K562 (cell line): Measurements from ENCODE around the gene UPK3A. TPM values are rescaled to one million over a fixed set of nuclear protein-coding genes. Genes with fewer than 3 reads are reported as not detected.

ENCODE experiments used
- ATAC-seq: fragments of 200-7000 bp; cut with Tn5 transposase; 3 replicates; pipeline ENCODE4 v1.9.1; 2020; ENCODE audit warnings: moderate library complexity
- BruUV-seq: library from RNA; stranded (reverse); fragments of 400-500 nt; replicated peaks from 2 replicates; lab custom pipeline; 2021; lab: Mats Ljungman, UMichigan
- CTCF ChIA-PET: fragments of 300-600 bp; formaldehyde crosslinking; extraction: SDS; loops from one replicate; lab custom pipeline; 2021; ENCODE audit warnings: low intra/inter-chr PET ratio; lab: Yijun Ruan, JAX
- POLR2A ChIA-PET: fragments of 300-600, 350-650 bp; sonication (Branson Sonifier 250); formaldehyde crosslinking; extraction: SDS; loops from one replicate; lab custom pipeline; 2021; ENCODE audit warnings: antibody characterized with exemption, inconsistent platforms; lab: Yijun Ruan, JAX
- DNase-seq, 4 experiments: peaks; one replicate each; pipeline versions ENCODE4 v3.0.0 to v3.0.0-alpha.2; 2011 to 2018; ENCODE audit warnings: low spot score in 3 of 4, mixed read lengths in 3 of 4; ENCODE audit errors: extremely low read depth in 1 of 4
- FAIRE-seq: peaks from 2 replicates; lab custom pipeline; 2011; peaks lifted over from hg19 to GRCh38; lab: Jason Lieb, UNC
- H2AFZ ChIP-seq: 2 replicates; pipeline ENCODE4 v1.6.0; 2011; ENCODE audit warnings: low read depth, low read length, control low read depth, inconsistent platforms
- H3K27ac ChIP-seq: fragments of 200-600 bp; 3 replicates; pipeline ENCODE4 v1.8.0; 2011; ENCODE audit warnings: low read depth, mild to moderate bottlenecking, control low read depth, inconsistent platforms, low read length, moderate library complexity, mixed read lengths; ENCODE audit errors: extremely low read depth
- H3K27me3 ChIP-seq, 2 experiments: fragments of 300-600 bp in 1 of 2; 2 replicates in 1 of 2; 3 replicates in 1 of 2; pipeline versions ENCODE4 v1.6.0 to v1.8.0; 2011; ENCODE audit warnings: inconsistent platforms in 2 of 2, low read length in 2 of 2, mild to moderate bottlenecking in 1 of 2, mixed read lengths in 1 of 2, moderate library complexity in 1 of 2; ENCODE audit not compliant: control insufficient read depth in 2 of 2, insufficient read depth in 2 of 2
- H3K36me3 ChIP-seq: fragments of 300-600 bp; 3 replicates; pipeline ENCODE4 v1.8.0; 2011; ENCODE audit warnings: mild to moderate bottlenecking, low read length, inconsistent platforms; ENCODE audit not compliant: control insufficient read depth, insufficient read depth
- H3K4me1 ChIP-seq, 2 experiments: fragments of 200-600 bp in 1 of 2; replicated peaks in 1 of 2; 2 replicates in 1 of 2; 3 replicates in 1 of 2; pipeline versions ENCODE4 v1.5.1 to v1.8.0; 2011; ENCODE audit warnings: inconsistent platforms in 2 of 2, low read length in 2 of 2, mild to moderate bottlenecking in 1 of 2, mixed read lengths in 1 of 2, moderate library complexity in 1 of 2; ENCODE audit not compliant: control insufficient read depth in 2 of 2, insufficient read depth in 2 of 2
- H3K4me2 ChIP-seq: 2 replicates; pipeline ENCODE4 v1.6.1; 2011; ENCODE audit warnings: low read length, control low read depth, inconsistent platforms, mixed read lengths; ENCODE audit not compliant: insufficient read depth
- H3K4me3 ChIP-seq: fragments of 200-600 bp; sonication (generic), shearing (Covaris generic); 2 replicates; pipeline ENCODE4 v1.5.1; 2016; ENCODE audit warnings: control low read depth, inconsistent platforms
- H3K79me2 ChIP-seq: fragments of 200-600 bp; 3 replicates; pipeline ENCODE4 v1.8.0; 2011; ENCODE audit warnings: low read length, inconsistent platforms; ENCODE audit not compliant: control insufficient read depth, insufficient read depth
- H3K9ac ChIP-seq, 2 experiments: 2 replicates each; pipeline versions ENCODE4 v1.6.0 to v1.6.1; 2011; ENCODE audit warnings: low read depth in 2 of 2, low read length in 2 of 2, control low read depth in 1 of 2, inconsistent platforms in 1 of 2, mild to moderate bottlenecking in 1 of 2, mixed read lengths in 1 of 2; ENCODE audit not compliant: insufficient read depth in 1 of 2
- H3K9me1 ChIP-seq: one replicate; pipeline ENCODE4 v1.6.0; 2011; ENCODE audit warnings: inconsistent platforms, mild to moderate bottlenecking, low read length, moderate library complexity; ENCODE audit not compliant: control insufficient read depth, insufficient read depth
- H3K9me3 ChIP-seq: replicated peaks from 2 replicates; pipeline ENCODE4 v1.5.1; 2011; ENCODE audit warnings: low read depth, low read length, inconsistent platforms; ENCODE audit not compliant: control insufficient read depth, insufficient read depth
- H4K20me1 ChIP-seq: replicated peaks from 2 replicates; pipeline ENCODE4 v1.6.1; 2011; ENCODE audit warnings: low read length, inconsistent platforms, mixed read lengths; ENCODE audit not compliant: control insufficient read depth, insufficient read depth
- CREB3L1 ChIP-seq: fragments of 450-650 bp; IDR thresholded peaks from 2 replicates; pipeline ENCODE4 v1.6.1; 2014; ENCODE audit warnings: low read depth, mild to moderate bottlenecking, moderate library complexity, borderline replicate concordance
- E2F1 ChIP-seq: sonication (generic); formaldehyde crosslinking; IDR thresholded peaks from 2 replicates; pipeline ENCODE4 v1.8.1; 2023; ENCODE audit warnings: mild to moderate bottlenecking, missing genetic modification reagents, moderate library complexity
- EWSR1 ChIP-seq: fragments of 450-650 bp; IDR thresholded peaks from 2 replicates; pipeline ENCODE4 v1.6.1; 2018; ENCODE audit warnings: borderline replicate concordance, mild to moderate bottlenecking, low read depth, moderate library complexity; ENCODE audit not compliant: partially characterized antibody
- GTF2E2 ChIP-seq: fragments of 200-800 bp; sonication (Bioruptor generic); IDR thresholded peaks from 2 replicates; pipeline ENCODE4 v1.6.1; 2016; ENCODE audit warnings: missing genetic modification characterization, missing compliant biosample characterization
- RBM14 ChIP-seq: fragments of 200-400 bp; formaldehyde crosslinking; IDR thresholded peaks from 2 replicates; pipeline ENCODE4 v1.6.1; 2018; ENCODE audit warnings: low read depth, mild to moderate bottlenecking, low read length, moderate library complexity, borderline replicate concordance; ENCODE audit not compliant: insufficient read depth
- SNIP1 ChIP-seq: fragments of 450-650 bp; IDR thresholded peaks from 2 replicates; pipeline ENCODE4 v1.7.1; 2017; ENCODE audit warnings: low read depth, mild to moderate bottlenecking
- SRSF3 ChIP-seq: fragments of 200-400 bp; formaldehyde crosslinking; IDR thresholded peaks from 2 replicates; pipeline ENCODE4 v1.6.1; 2016; ENCODE audit warnings: mild to moderate bottlenecking, low read length, moderate library complexity; ENCODE audit not compliant: insufficient read depth
- SUPT5H ChIP-seq: fragments of 450-650 bp; IDR thresholded peaks from 2 replicates; pipeline ENCODE4 v1.6.1; 2016
- ZNF644 ChIP-seq: fragments of 200-800 bp; sonication (Bioruptor generic); IDR thresholded peaks from 2 replicates; pipeline ENCODE4 v1.6.1; 2016; ENCODE audit warnings: low read depth, missing genetic modification characterization, missing compliant biosample characterization
- WGBS: fragments of 100-300 bp; shearing (Covaris generic); methylation state at CpG from one replicate; pipeline ENCODE4 v1.1.6; 2016; ENCODE audit warnings: low coverage, mixed read lengths; ENCODE audit not compliant: insufficient coverage; ENCODE audit errors: missing lambda C conversion rate; 5-methylcytosine and 5-hydroxymethylcytosine counted together
- in situ Hi-C: fragments of 300-500 bp; cut with MboI; formaldehyde crosslinking; loops from 4 replicates; pipeline ENCODE4 v1.15.0; 2018; ENCODE audit warnings: inconsistent platforms, mixed read lengths
- intact Hi-C: fragments of 100-400 bp; cut with micrococcal nuclease; formaldehyde crosslinking; loops from 2 replicates; pipeline ENCODE4 v1.14.2; 2022
- polyA plus RNA-seq, 8 experiments: library from polyadenylated mRNA; depleted of rRNA in 4 of 8; stranded (reverse) in 5 of 8; unstranded in 3 of 8; fragments of >200 nt; fragmentation: Nextera tagmentation in 2 of 8; fragmentation: Illumina TruSeq in 1 of 8; extraction: Ambion mirVana in 2 of 8; extraction: Trizol in 1 of 8; gene quantifications; 2 replicates each; pipeline versions ENCODE4 v1.2.1 to v1.2.3, GENCODE V29; 2011 to 2014; ENCODE audit warnings: inconsistent platforms in 1 of 8, missing spikeins in 1 of 8
- total RNA-seq, 7 experiments: library from RNA; depleted of rRNA in 6 of 7; stranded (reverse); fragments of >200 nt in 6 of 7; fragmentation: Illumina TruSeq in 2 of 7; extraction: Trizol in 2 of 7; gene quantifications; 2 replicates each; pipeline versions ENCODE4 v1.2.1 to v1.2.3, GENCODE V29; 2011 to 2021; ENCODE audit warnings: low replicate concordance in 1 of 7

Gene UPK3A
- total and polyA plus RNA-seq, 9 of the 15 experiments (the other 6 are each of a cell fraction or from before 2014, with no cell fraction given): not detected

- Histone ChIP-seq H4K20me1 (peaks cover 17% of the 10 kb centered on the region), H3K4me3 (no peak overlapping the region), H3K27ac (no peak overlapping the region), H2AFZ (no peak overlapping the region), H3K9me3 (no peaks in the 10 kb centered on the region), H3K9me1 (peaks cover under 1% of the 10 kb centered on the region), H3K36me3 (peaks cover 68% of the 10 kb centered on the region; the same call in 2 of the 3 replicates), H3K4me2 (no peak overlapping the region), H3K27me3 (no peaks in the 10 kb centered on the region), H3K79me2 (peaks cover 52% of the 10 kb centered on the region), H3K9ac (no peak overlapping the region), H3K4me1 (peaks cover 0 to 15% of the 10 kb centered on the region in 2 experiments; a peak in 4 of 5 replicates)
- TF ChIP-seq E2F1 (CRISPR knock-in tag) (no peak), CREB3L1 (no peak), SUPT5H (no peak), EWSR1 (no peak), RBM14 (no peak), SRSF3 (no peak), SNIP1 (no peak), ZNF644 (no peak), GTF2E2 (tag) (no peak)
- ATAC-seq: no peak
- 91% methylated on average over 11 of the region's 24 CpGs for WGBS
- FAIRE-seq: no peak
- ChIA-PET POLR2A (interaction anchor here (1.0 kb wide), 1 partner anchor 8 kb away, joined by 3 read pairs; no protein-coding TSS in a partner anchor), CTCF (no interaction called here)
- BruUV-seq: no TSS peak
- DNase-seq: no peak
- in situ Hi-C loops: no loop called here
- intact Hi-C loops: no loop called here
Observed at GRCh38 chr22:45322873-45323525, 38.2 kb downstream of the UPK3A start.
